Mesothelial cell of epicardium (in vitro differentiated cells): ENCODE data around the gene SLC28A3. TPM values are rescaled to one million over a fixed set of nuclear protein-coding genes. Genes with fewer than 3 reads are reported as not detected.

ENCODE experiments used
- DNase-seq, 2 experiments: peaks; one replicate each; pipeline ENCODE4 v3.0.0; 2021; ENCODE audit warnings: low spot score in 2 of 2; ENCODE audit not compliant: unreplicated experiment in 2 of 2
- H3K27ac Mint-ChIP-seq: 2 replicates; pipeline ENCODE4 v1.8.0; 2021; ENCODE audit warnings: mixed read lengths
- H3K27me3 Mint-ChIP-seq: 2 replicates; pipeline ENCODE4 v1.8.0; 2021; ENCODE audit warnings: low read depth, mixed read lengths
- H3K36me3 Mint-ChIP-seq: 2 replicates; pipeline ENCODE4 v1.8.0; 2021; ENCODE audit warnings: mixed read lengths
- H3K4me1 Mint-ChIP-seq: 2 replicates; pipeline ENCODE4 v1.8.0; 2021; ENCODE audit warnings: mixed read lengths
- H3K4me3 Mint-ChIP-seq: 2 replicates; pipeline ENCODE4 v1.8.0; 2021; ENCODE audit warnings: mild to moderate bottlenecking, moderate library complexity, mixed read lengths
- H3K9me3 Mint-ChIP-seq: 2 replicates; pipeline ENCODE4 v1.8.0; 2021; ENCODE audit warnings: mixed read lengths
- total RNA-seq: library from RNA; stranded (reverse); gene quantifications from 3 replicates; pipeline ENCODE4 v1.2.1, GENCODE V29; 2021
- TF ChIP-seq, protein P1 (sequence below): fragments of 200-600 bp; sonication (generic); IDR thresholded peaks from one replicate; pipeline ENCODE4 v1.5.0; 2021; ENCODE audit warnings: antibody characterized with exemption; ENCODE audit not compliant: unreplicated experiment

The SLC28A3 gene
- total RNA-seq, 1 donor from 2014 or later: 0.89 TPM

DNA sequence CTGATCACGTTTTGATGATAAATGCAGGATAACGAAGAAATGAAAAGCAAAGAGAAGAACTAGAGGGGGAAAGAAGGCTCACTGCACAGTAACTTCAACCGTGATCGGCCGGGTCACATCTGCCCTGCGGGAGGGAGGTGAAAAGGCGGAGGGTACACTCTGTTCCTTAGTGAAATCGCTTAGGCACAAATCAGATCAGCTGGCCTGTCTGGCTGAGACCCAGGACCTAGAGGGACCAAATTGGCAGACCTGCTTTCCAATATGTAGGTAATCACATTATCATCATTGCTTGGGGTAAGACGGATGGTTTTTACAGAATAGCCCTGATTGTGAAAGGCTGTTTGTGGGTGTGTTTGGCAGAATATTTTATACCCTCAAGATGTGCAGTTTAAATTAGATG is 82.2 kb downstream of the SLC28A3 start:
- no peak for DNase-seq
- TF ChIP-seq, protein P1, sequence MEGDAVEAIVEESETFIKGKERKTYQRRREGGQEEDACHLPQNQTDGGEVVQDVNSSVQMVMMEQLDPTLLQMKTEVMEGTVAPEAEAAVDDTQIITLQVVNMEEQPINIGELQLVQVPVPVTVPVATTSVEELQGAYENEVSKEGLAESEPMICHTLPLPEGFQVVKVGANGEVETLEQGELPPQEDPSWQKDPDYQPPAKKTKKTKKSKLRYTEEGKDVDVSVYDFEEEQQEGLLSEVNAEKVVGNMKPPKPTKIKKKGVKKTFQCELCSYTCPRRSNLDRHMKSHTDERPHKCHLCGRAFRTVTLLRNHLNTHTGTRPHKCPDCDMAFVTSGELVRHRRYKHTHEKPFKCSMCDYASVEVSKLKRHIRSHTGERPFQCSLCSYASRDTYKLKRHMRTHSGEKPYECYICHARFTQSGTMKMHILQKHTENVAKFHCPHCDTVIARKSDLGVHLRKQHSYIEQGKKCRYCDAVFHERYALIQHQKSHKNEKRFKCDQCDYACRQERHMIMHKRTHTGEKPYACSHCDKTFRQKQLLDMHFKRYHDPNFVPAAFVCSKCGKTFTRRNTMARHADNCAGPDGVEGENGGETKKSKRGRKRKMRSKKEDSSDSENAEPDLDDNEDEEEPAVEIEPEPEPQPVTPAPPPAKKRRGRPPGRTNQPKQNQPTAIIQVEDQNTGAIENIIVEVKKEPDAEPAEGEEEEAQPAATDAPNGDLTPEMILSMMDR: no peak
- peaks cover 25% of the 10 kb centered on the region for H3K4me1 Mint-ChIP-seq
- H3K9me3 Mint-ChIP-seq: no peaks in the 10 kb centered on the region
- H3K27ac Mint-ChIP-seq: no peak overlapping the region
- H3K36me3 Mint-ChIP-seq: no peaks in the 10 kb centered on the region
- no peak overlapping the region for H3K4me3 Mint-ChIP-seq
- peaks cover 10% of the 10 kb centered on the region for H3K27me3 Mint-ChIP-seq

- peak overlapping the region; percentile 54 for H3K27ac Mint-ChIP-seq
- H3K4me1 Mint-ChIP-seq: peaks cover 34% of the 10 kb centered on the region
- TF ChIP-seq, protein P1: no peak
- DNase-seq: no peak
- no peaks in the 10 kb centered on the region for H3K9me3 Mint-ChIP-seq
- no peak overlapping the region for H3K4me3 Mint-ChIP-seq
- peaks cover 2% of the 10 kb centered on the region for H3K27me3 Mint-ChIP-seq
- no peaks in the 10 kb centered on the region for H3K36me3 Mint-ChIP-seq
These were observed 84.9 kb downstream of the SLC28A3 start for GRCh38 chr9:84255696-84256095.

- peaks cover 2% of the 10 kb centered on the region for H3K27me3 Mint-ChIP-seq
- H3K4me3 Mint-ChIP-seq: peak overlapping the region; percentile 3
- no peaks in the 10 kb centered on the region for H3K36me3 Mint-ChIP-seq
- DNase-seq: no peak
- peaks cover 37% of the 10 kb centered on the region for H3K4me1 Mint-ChIP-seq
- no peaks in the 10 kb centered on the region for H3K9me3 Mint-ChIP-seq
- peak overlapping the region; percentile 63 for H3K27ac Mint-ChIP-seq
- TF ChIP-seq, protein P1: no peak
These were observed 85.6 kb downstream of the SLC28A3 start for GRCh38 chr9:84254972-84255371.

DNA sequence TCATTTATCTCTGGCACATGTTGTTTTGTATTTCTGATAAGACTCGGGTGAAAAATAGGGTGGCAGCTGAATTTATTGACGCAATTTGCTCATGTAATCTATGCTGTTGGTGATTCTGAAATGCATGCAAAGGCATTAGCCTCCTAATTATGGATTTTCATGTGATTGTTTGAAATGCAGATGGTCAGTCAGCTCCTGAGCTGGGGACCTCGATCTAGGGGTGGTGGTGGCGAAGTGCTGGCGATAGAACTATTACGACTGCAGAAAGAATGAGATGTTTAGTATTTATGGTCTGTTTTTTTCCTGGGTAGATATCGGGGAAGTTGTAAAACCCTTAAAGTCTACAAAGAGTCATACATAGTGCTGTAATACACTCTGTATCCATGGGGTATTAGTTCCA is 88.6 kb downstream of the SLC28A3 start:
- DNase-seq: no peak
- peaks cover 4% of the 10 kb centered on the region for H3K36me3 Mint-ChIP-seq
- H3K27ac Mint-ChIP-seq: no peak overlapping the region
- H3K4me1 Mint-ChIP-seq: peaks cover 40% of the 10 kb centered on the region
- peaks cover 5% of the 10 kb centered on the region for H3K9me3 Mint-ChIP-seq
- TF ChIP-seq, protein P1: no peak
- H3K27me3 Mint-ChIP-seq: no peaks in the 10 kb centered on the region
- H3K4me3 Mint-ChIP-seq: no peak overlapping the region

DNA sequence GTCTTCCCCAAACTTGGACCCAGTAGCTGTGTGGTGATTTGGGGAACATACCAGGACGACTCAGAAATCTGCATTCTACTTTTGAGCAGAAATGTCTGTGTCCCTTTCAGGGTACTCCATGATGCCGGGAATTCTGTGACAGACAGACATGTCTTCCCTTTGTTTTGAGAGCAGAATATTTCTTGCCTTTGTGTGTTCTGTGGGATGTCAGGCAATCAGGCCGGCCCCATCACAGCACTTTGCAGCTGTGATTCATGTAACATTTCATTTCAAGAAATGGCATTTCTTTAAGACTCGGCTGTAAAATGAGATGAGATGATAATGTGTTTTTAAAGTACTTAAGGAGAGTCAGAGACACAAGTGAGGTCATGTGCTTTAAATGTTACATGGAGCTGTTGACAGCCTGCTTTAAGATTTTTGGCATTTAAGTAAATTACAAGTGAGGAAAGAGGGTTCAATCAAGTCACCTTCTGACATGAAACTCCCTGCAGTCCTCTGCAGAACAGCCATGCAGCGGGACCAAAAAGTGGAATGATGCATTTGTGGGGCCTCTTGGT is 98.7 kb downstream of the SLC28A3 start:
- no peaks in the 10 kb centered on the region for H3K4me1 Mint-ChIP-seq
- TF ChIP-seq, protein P1: no peak
- H3K27ac Mint-ChIP-seq: no peak overlapping the region
- peaks cover 20% of the 10 kb centered on the region for H3K9me3 Mint-ChIP-seq
- peaks cover 2% of the 10 kb centered on the region for H3K27me3 Mint-ChIP-seq
- no peak for DNase-seq
- peaks cover 3% of the 10 kb centered on the region for H3K36me3 Mint-ChIP-seq
- H3K4me3 Mint-ChIP-seq: no peak overlapping the region

- Mint-ChIP-seq H3K27ac (no peak overlapping the region), H3K4me1 (no peaks in the 10 kb centered on the region), H3K4me3 (no peak overlapping the region), H3K36me3 (peaks cover 3% of the 10 kb centered on the region), H3K9me3 (peaks cover 24% of the 10 kb centered on the region), H3K27me3 (no peaks in the 10 kb centered on the region)
- no peak for DNase-seq
- TF ChIP-seq, protein P1: no peak
These were observed 101.2 kb downstream of the SLC28A3 start for GRCh38 chr9:84239343-84239742.
